ENCODE measurements around the gene PRR5L.
"Not testable (repeated sequence)": the region's sequence is repeated elsewhere in the genome, so short reads cannot be mapped to it uniquely, and the experiment has no call there.

PRR5L gene

GRCh38 chr11:36508743-36509142, 212.7 kb downstream of the PRR5L start:
- no peak for DNase-seq

GRCh38 chr11:36509201-36509639, 213.1 kb downstream of the PRR5L start:
- DNase-seq: no peak

GRCh38 chr11:36509694-36510593, 213.9 kb downstream of the PRR5L start, which contains the start of gene TRAF6:
TRAF6 (minus strand) TSS chr11:36510272; CDS start chr11:36501515, 8,757 bp downstream.
- DNase-seq: peak; percentile 98

- no peak for DNase-seq
Measured at GRCh38 chr11:36510594-36510942, 214.5 kb downstream of the PRR5L start.

- not testable (repeated sequence) for DNase-seq
Measured at GRCh38 chr11:36511062-36511461, 215.0 kb downstream of the PRR5L start.

- no peak for DNase-seq
Measured at GRCh38 chr11:36512016-36512415, 215.9 kb downstream of the PRR5L start.

- DNase-seq: no peak
Measured at GRCh38 chr11:36513965-36514364, 217.9 kb downstream of the PRR5L start.
